ENCODE measurements around the gene SLC16A2. TPM values are rescaled to one million over a fixed set of nuclear protein-coding genes. Genes with fewer than 3 reads are reported as not detected.

Gene SLC16A2
- total and polyA plus RNA-seq, 10 of the 15 experiments (the other 5 are each of a cell fraction or from before 2014, with no cell fraction given) = 0.08 to 0.13 TPM; not detected in 8

- intact Hi-C loops (cut with micrococcal nuclease; ENCODE audit: unreplicated experiment) (no loop called here), in situ Hi-C loops (cut with MboI) (loop anchor here (10.0 kb wide), 1 partner anchor 62 kb away; no protein-coding TSS in a partner anchor)
- Histone ChIP-seq H3K9ac (ENCODE audit: control insufficient read depth, insufficient read depth, low read length) (no peak overlapping the region), H4K20me1 (ENCODE audit: control insufficient read depth, insufficient read depth) (no peaks in the 10 kb centered on the region), H3K4me2 (ENCODE audit: control insufficient read depth, insufficient read depth) (no peak overlapping the region), H3K36me3 (ENCODE audit: control insufficient read depth in 2 of 2, insufficient read depth in 2 of 2, low read length in 1 of 2) (no peaks in the 10 kb centered on the region), H3K79me2 (ENCODE audit: control insufficient read depth, insufficient read depth, low read length) (no peaks in the 10 kb centered on the region), H3K27me3 (replicated peaks in 1 of 2; ENCODE audit: control insufficient read depth in 2 of 2, insufficient read depth in 2 of 2, low read length in 1 of 2) (no peaks in the 10 kb centered on the region), H2AFZ (ENCODE audit: control insufficient read depth, low read depth, low read length) (no peak overlapping the region), H3K9me3 (replicated peaks; ENCODE audit: control insufficient read depth, insufficient read depth, low read length) (no peaks in the 10 kb centered on the region), H3K27ac (ENCODE audit: control insufficient read depth, insufficient read depth) (no peak overlapping the region), H3K4me1 (ENCODE audit: control insufficient read depth, insufficient read depth, low read length) (no peaks in the 10 kb centered on the region), H3K4me3 (no peak overlapping the region)
- no peak for TF ChIP-seq STAT1 (conservative IDR thresholded peaks at IDR 0.05)
- no peak for TF ChIP-seq RAD51 (IDR thresholded peaks at IDR 0.05)
- no peak for TF ChIP-seq SRF (IDR thresholded peaks at IDR 0.05; ENCODE audit: low read depth in 2 of 2, low read length in 2 of 2)
- no peak for TF ChIP-seq EGR1 (IDR thresholded peaks at IDR 0.05; ENCODE audit: borderline replicate concordance in 1 of 2, low read depth in 2 of 2, low read length in 2 of 2)
- TF ChIP-seq DPF2 (IDR thresholded peaks at IDR 0.05) = no peak
- no peak for TF ChIP-seq IRF5 (IDR thresholded peaks at IDR 0.05; ENCODE audit: borderline replicate concordance)
- TF ChIP-seq FOXK2 (IDR thresholded peaks at IDR 0.05) = no peak
- TF ChIP-seq STAT3 (IDR thresholded peaks at IDR 0.05; ENCODE audit: low read depth, low read length) = no peak
- no peak for TF ChIP-seq MYC (IDR thresholded peaks at IDR 0.05; ENCODE audit: insufficient read depth, insufficient read length, insufficient replicate concordance, low read length, severe bottlenecking)
- no peak for TF ChIP-seq MYB (IDR thresholded peaks at IDR 0.05; ENCODE audit: borderline replicate concordance, low read depth, low read length)
- TF ChIP-seq BCL11A (IDR thresholded peaks at IDR 0.05; ENCODE audit: low read depth, low read length) = no peak
- no peak for TF ChIP-seq ZBTB40 (IDR thresholded peaks at IDR 0.05; ENCODE audit: borderline replicate concordance)
- no peak for TF ChIP-seq CHD2 (IDR thresholded peaks at IDR 0.05; ENCODE audit: borderline replicate concordance, low read depth, low read length)
- TF ChIP-seq ZNF217 (IDR thresholded peaks at IDR 0.05) = no peak
- no peak for TF ChIP-seq ZZZ3 (IDR thresholded peaks at IDR 0.05; ENCODE audit: control insufficient read depth, insufficient read length, low read depth)
- no peak for TF ChIP-seq CHD4 (IDR thresholded peaks at IDR 0.05)
- TF ChIP-seq MAX (IDR thresholded peaks at IDR 0.05; ENCODE audit: low read depth, low read length) = no peak
- no peak for TF ChIP-seq PML (IDR thresholded peaks at IDR 0.05; ENCODE audit: low read length)
- SMC1A ChIA-PET (ENCODE audit: uncharacterized antibody, unreplicated experiment) = no interaction called here
- BruUV-seq (replicated peaks) = no TSS peak
- POLR2A ChIA-PET = no interaction called here
- ATAC-seq (no peak), FAIRE-seq (no peak), DNase-seq (ENCODE audit: low read depth, low spot score) (no peak)
- 0% methylated on average over 1 of the region's 1 CpG for WGBS (ENCODE audit: insufficient coverage, insufficient replicate concordance, low lambda C conversion rate, missing lambda C conversion rate)
- CTCF ChIA-PET = no interaction called here
- RAD21 ChIA-PET (ENCODE audit: unreplicated experiment) = no interaction called here
These were observed 105.5 kb downstream of the SLC16A2 start for GRCh38 chrX:74526764-74527163.
